ENCODE results near the gene MOGAT1. TPM values are rescaled to one million over a fixed set of nuclear protein-coding genes. Genes with fewer than 3 reads are reported as not detected.
A peak's percentile ranks its signal among the peaks of the same experiment; 100 is the strongest.

MOGAT1 gene
- total RNA-seq (2022) = 35.9 and 51.2 TPM in 2 replicates
- Bru-seq, nascent RNA = percentile 99 among the genes with signal in this experiment
- percentile 94 among the genes with signal in this experiment for BruChase-seq, experiment 1, labeled RNA remaining after a 6-hour chase
- BruChase-seq, experiment 2, labeled RNA remaining after a 2-hour chase = percentile 94 among the genes with signal in this experiment
- long read RNA-seq, partial matches to known transcripts = 3 of 13 reads
- long read RNA-seq, other reads (novel, unspliced or antisense) = 10 of 13 reads

DNA sequence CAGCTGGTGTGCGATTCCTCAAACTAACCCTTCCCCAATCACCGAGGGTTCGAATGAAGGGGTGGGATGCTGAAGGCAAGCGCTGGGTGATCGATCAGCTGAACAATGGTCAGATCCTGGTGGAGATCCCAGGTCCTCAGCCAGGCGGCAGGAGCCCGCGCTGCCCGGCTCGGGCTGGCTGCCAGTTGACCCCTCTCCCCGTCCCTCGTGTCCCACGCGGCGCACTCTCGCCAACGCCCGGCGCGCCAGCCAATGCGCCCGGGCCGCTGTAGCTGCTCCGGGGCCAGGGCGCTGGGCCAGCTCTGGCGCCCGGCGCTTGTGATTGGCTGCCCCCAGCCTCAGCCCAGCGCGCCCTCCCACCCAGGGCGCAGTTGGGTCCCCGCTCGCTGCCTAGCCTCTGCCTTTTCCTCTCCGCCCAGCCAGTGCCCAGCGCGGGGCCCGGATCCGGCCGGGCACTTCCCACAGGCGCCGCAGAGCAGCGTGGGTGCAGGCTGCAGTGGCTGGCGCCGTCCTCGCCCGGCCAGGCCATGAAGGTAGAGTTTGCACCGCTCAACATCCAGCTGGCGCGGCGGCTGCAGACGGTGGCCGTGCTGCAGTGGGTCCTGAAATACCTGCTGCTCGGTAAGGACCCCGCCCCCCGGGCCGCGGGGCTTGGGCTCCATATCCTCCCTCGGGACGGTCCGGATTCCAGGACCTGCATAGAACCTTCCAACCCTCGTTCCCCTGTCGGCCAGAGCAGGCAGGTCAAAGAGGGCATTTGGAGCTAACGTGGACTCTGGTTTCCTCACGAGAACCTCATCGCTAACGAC is at the start of gene MOGAT1:
Gene MOGAT1 (plus strand): TSS at position 400 of the 809 bp plus-strand sequence. CDS start 128 bp downstream, at position 528.
- intact Hi-C loops (cut with micrococcal nuclease; ENCODE audit: unreplicated experiment) = loop anchor here (5.0 kb wide), 1 partner anchor 244 kb away; no protein-coding TSS in a partner anchor
- H3K4me1 Mint-ChIP-seq (ENCODE audit: low read depth, unreplicated experiment) = peaks cover 71% of the 10 kb centered on the region
- peak; percentile 94 for DNase-seq
- H3K27me3 Mint-ChIP-seq (ENCODE audit: unreplicated experiment) = no peaks in the 10 kb centered on the region
- peaks cover 79% of the 10 kb centered on the region for H3K36me3 Mint-ChIP-seq (ENCODE audit: insufficient read depth, unreplicated experiment)
- no peaks in the 10 kb centered on the region for H3K9me3 Mint-ChIP-seq (ENCODE audit: low read depth, unreplicated experiment)
- H3K27ac Mint-ChIP-seq (ENCODE audit: unreplicated experiment) = peak within 1 kb of the TSS; percentile 98
- BruUV-seq (replicated peaks) = no TSS peak
- TF ChIP-seq CTCF (IDR thresholded peaks at IDR 0.05; ENCODE audit: unreplicated experiment) = no peak
- H3K4me3 Mint-ChIP-seq (ENCODE audit: low read depth, unreplicated experiment) = peak within 1 kb of the TSS; percentile 97
- CTCF ChIA-PET = interaction anchor here (0.5 to 1.8 kb wide), 4 partner anchors 14 to 665 kb away, joined by 3 to 5 read pairs (median 4); no protein-coding TSS in a partner anchor

DNA sequence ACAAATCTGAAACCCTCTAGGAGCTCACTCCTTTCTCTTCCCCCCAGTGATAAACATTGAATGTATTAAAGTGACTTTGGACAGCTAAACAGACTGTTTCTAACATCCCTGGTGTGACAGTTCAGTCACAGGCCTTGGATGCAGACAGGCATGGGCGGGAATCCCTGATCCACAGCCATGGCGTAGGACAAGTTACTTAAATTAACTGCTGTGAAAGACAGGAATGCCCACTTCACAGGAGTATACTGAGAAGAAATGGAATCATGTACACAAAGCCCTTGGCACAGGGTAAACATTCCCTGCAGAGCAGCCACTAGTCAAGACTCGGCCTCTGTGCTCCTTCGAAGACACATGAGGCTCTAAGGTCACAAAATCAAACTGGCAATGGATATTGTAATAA is 49.6 kb upstream of the MOGAT1 start:
- H3K4me3 Mint-ChIP-seq (ENCODE audit: low read depth, unreplicated experiment) = no peak overlapping the region
- no peak for DNase-seq
- intact Hi-C loops (cut with micrococcal nuclease; ENCODE audit: unreplicated experiment) = no loop called here
- H3K9me3 Mint-ChIP-seq (ENCODE audit: low read depth, unreplicated experiment) = no peaks in the 10 kb centered on the region
- H3K4me1 Mint-ChIP-seq (ENCODE audit: low read depth, unreplicated experiment) = no peaks in the 10 kb centered on the region
- H3K27ac Mint-ChIP-seq (ENCODE audit: unreplicated experiment) = no peak overlapping the region
- BruUV-seq (replicated peaks) = no TSS peak
- no peaks in the 10 kb centered on the region for H3K27me3 Mint-ChIP-seq (ENCODE audit: unreplicated experiment)
- peaks cover 39% of the 10 kb centered on the region for H3K36me3 Mint-ChIP-seq (ENCODE audit: insufficient read depth, unreplicated experiment)
- TF ChIP-seq CTCF (IDR thresholded peaks at IDR 0.05; ENCODE audit: unreplicated experiment) = no peak
- CTCF ChIA-PET = no interaction called here

- no peak overlapping the region for H3K4me3 Mint-ChIP-seq (ENCODE audit: low read depth, unreplicated experiment)
- CTCF ChIA-PET = no interaction called here
- no peaks in the 10 kb centered on the region for H3K9me3 Mint-ChIP-seq (ENCODE audit: low read depth, unreplicated experiment)
- H3K27me3 Mint-ChIP-seq (ENCODE audit: unreplicated experiment) = no peaks in the 10 kb centered on the region
- H3K4me1 Mint-ChIP-seq (ENCODE audit: low read depth, unreplicated experiment) = no peaks in the 10 kb centered on the region
- BruUV-seq (replicated peaks) = no TSS peak
- no peak for DNase-seq
- intact Hi-C loops (cut with micrococcal nuclease; ENCODE audit: unreplicated experiment) = no loop called here
- H3K27ac Mint-ChIP-seq (ENCODE audit: unreplicated experiment) = no peak overlapping the region
- peaks cover 49% of the 10 kb centered on the region for H3K36me3 Mint-ChIP-seq (ENCODE audit: insufficient read depth, unreplicated experiment)
- no peak for TF ChIP-seq CTCF (IDR thresholded peaks at IDR 0.05; ENCODE audit: unreplicated experiment)
Observed at GRCh38 chr2:222622910-222623309, 48.5 kb upstream of the MOGAT1 start.

GRCh38 chr2:222623756-222624309 is 47.6 kb upstream of the MOGAT1 start:
- H3K27ac Mint-ChIP-seq (ENCODE audit: unreplicated experiment) = no peak overlapping the region
- CTCF ChIA-PET = no interaction called here

More at GRCh38 chr2:222623756-222624309, 47.6 kb upstream of the MOGAT1 start:
- no peak for DNase-seq
- no peak for TF ChIP-seq CTCF (IDR thresholded peaks at IDR 0.05; ENCODE audit: unreplicated experiment)
- Mint-ChIP-seq H3K9me3 (ENCODE audit: low read depth, unreplicated experiment) (no peaks in the 10 kb centered on the region), H3K4me1 (ENCODE audit: low read depth, unreplicated experiment) (no peaks in the 10 kb centered on the region), H3K4me3 (ENCODE audit: low read depth, unreplicated experiment) (no peak overlapping the region), H3K27me3 (ENCODE audit: unreplicated experiment) (no peaks in the 10 kb centered on the region), H3K36me3 (ENCODE audit: insufficient read depth, unreplicated experiment) (peaks cover 45% of the 10 kb centered on the region)
- intact Hi-C loops (cut with micrococcal nuclease; ENCODE audit: unreplicated experiment) = no loop called here
- no TSS peak for BruUV-seq (replicated peaks)
